ENCODE results near the gene KLHDC8B. TPM values are rescaled to one million over a fixed set of nuclear protein-coding genes. Genes with fewer than 3 reads are reported as not detected.
A peak's percentile ranks its signal among the peaks of the same experiment; 100 is the strongest.

KLHDC8B gene
- total and polyA plus RNA-seq, 9 of the 15 experiments (the other 6 are each of a cell fraction or from before 2014, with no cell fraction given) = 6.9 to 34.8 (median 25.2) TPM

DNA sequence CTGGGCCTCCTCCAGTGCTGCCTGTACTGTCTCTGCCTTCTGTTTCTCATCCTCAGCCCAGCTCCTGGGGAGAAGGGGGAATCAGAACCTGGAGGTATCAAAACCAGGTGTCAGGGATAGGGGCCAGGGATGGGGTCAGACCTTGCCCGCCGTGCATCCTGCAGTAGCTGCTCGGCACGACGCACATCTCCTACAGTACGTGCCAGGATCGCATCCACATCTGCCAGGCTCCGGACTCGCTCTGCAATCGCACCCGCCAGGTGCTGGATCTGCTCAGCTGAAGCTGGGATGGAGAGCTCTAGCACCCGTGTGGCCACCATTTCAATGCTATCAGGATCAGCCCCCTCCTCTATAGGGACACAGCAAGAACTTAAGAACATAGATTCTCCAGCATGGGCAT lies 49.4 kb upstream of the KLHDC8B start (continued):
- TF ChIP-seq TOE1 (IDR thresholded peaks at IDR 0.05; ENCODE audit: borderline replicate concordance) (no peak), TOE1 (CRISPR knock-in tag; IDR thresholded peaks at IDR 0.05; ENCODE audit: borderline replicate concordance, low read depth) (no peak)

GRCh38 chr3:49122451-49122850 lies 48.9 kb upstream of the KLHDC8B start:
- intact Hi-C loops (cut with micrococcal nuclease) (no loop called here), in situ Hi-C loops (cut with MboI) (no loop called here)
- no peak for ATAC-seq
- H3K9me1 ChIP-seq (ENCODE audit: control insufficient read depth, insufficient read depth, low read length) = no peaks in the 10 kb centered on the region
- H2AFZ ChIP-seq (ENCODE audit: low read depth, low read length) = no peak overlapping the region
- H3K4me2 ChIP-seq (ENCODE audit: insufficient read depth, low read length) = no peak overlapping the region
- TF ChIP-seq, protein P1, sequence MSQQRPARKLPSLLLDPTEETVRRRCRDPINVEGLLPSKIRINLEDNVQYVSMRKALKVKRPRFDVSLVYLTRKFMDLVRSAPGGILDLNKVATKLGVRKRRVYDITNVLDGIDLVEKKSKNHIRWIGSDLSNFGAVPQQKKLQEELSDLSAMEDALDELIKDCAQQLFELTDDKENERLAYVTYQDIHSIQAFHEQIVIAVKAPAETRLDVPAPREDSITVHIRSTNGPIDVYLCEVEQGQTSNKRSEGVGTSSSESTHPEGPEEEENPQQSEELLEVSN (IDR thresholded peaks at IDR 0.05; ENCODE audit: borderline replicate concordance in 1 of 2, extremely low read depth in 1 of 2, insufficient read depth in 1 of 2, insufficient read length in 1 of 2, low read depth in 1 of 2, low read length in 1 of 2, poor library complexity in 1 of 2, severe bottlenecking in 1 of 2) = peak in 1 of 2 experiments; percentile 10
- TF ChIP-seq PHB2 (IDR thresholded peaks at IDR 0.05; ENCODE audit: low read depth) (no peak), NR3C1 (CRISPR knock-in tag; IDR thresholded peaks at IDR 0.05) (no peak), TOE1 (IDR thresholded peaks at IDR 0.05; ENCODE audit: borderline replicate concordance) (no peak), TOE1 (CRISPR knock-in tag; IDR thresholded peaks at IDR 0.05; ENCODE audit: borderline replicate concordance, low read depth) (no peak)
- no TSS peak for BruUV-seq (replicated peaks)
- ChIA-PET POLR2A (interaction anchor here (0.6 to 2.1 kb wide), 2 partner anchors 10 to 45 kb away, joined by 3 to 5 read pairs; partner anchors contain the start of gene LAMB2), CTCF (ENCODE audit: low intra/inter-chr PET ratio) (no interaction called here)
- no peak overlapping the region for H3K4me3 ChIP-seq
- no peaks in the 10 kb centered on the region for H3K9me3 ChIP-seq (replicated peaks; ENCODE audit: control insufficient read depth, insufficient read depth, low read depth, low read length)
- H3K79me2 ChIP-seq (ENCODE audit: control insufficient read depth, insufficient read depth, low read length) = peaks cover 20% of the 10 kb centered on the region
- WGBS (ENCODE audit: insufficient coverage, low coverage, missing lambda C conversion rate) = 74% methylated on average over 7 of the region's 7 CpGs
- no peaks in the 10 kb centered on the region for H3K27me3 ChIP-seq (ENCODE audit: control insufficient read depth in 2 of 2, insufficient read depth in 2 of 2, low read length in 2 of 2)
- no peak overlapping the region for H3K27ac ChIP-seq (ENCODE audit: extremely low read depth, low read depth, low read length)
- peaks cover 21% of the 10 kb centered on the region; the same call in 2 of the 3 replicates for H3K36me3 ChIP-seq (ENCODE audit: control insufficient read depth, insufficient read depth, low read length)
- peak overlapping the region in 1 of 2 experiments; percentile 64; a peak in 1 of 4 replicates for H3K9ac ChIP-seq (ENCODE audit: insufficient read depth in 1 of 2, low read depth in 2 of 2, low read length in 2 of 2)
- H3K4me1 ChIP-seq (replicated peaks in 1 of 2; ENCODE audit: control insufficient read depth in 2 of 2, insufficient read depth in 2 of 2, low read length in 2 of 2) = peaks cover 9 to 39% of the 10 kb centered on the region in 2 experiments; a peak in 4 of 5 replicates
- no peaks in the 10 kb centered on the region for H4K20me1 ChIP-seq (replicated peaks; ENCODE audit: control insufficient read depth, insufficient read depth, low read length)
- no peak for FAIRE-seq
- no peak for DNase-seq (ENCODE audit: extremely low read depth in 1 of 4, low spot score in 3 of 4)

Measured in K562 (cell line).